ENCODE measurements around the gene CCZ1B. TPM values are rescaled to one million over a fixed set of nuclear protein-coding genes. Genes with fewer than 3 reads are reported as not detected.
"Not testable (repeated sequence)": the region's sequence is repeated elsewhere in the genome, so short reads cannot be mapped to it uniquely, and the experiment has no call there.

CCZ1B gene
- total and polyA plus RNA-seq, 2 experiments from 2014 or later = 19.8 to 36.5 TPM

GRCh38 chr7:6797218-6797617, 28.9 kb downstream of the CCZ1B start:
- not testable (repeated sequence) for H3K4me3 ChIP-seq; H3K36me3 ChIP-seq; DNase-seq (ENCODE audit: low read depth in 1 of 2, low spot score in 1 of 2); H3K9me3 ChIP-seq (ENCODE audit: low read depth); H3K27ac ChIP-seq; H3K4me1 ChIP-seq (ENCODE audit: low read depth); H3K27me3 ChIP-seq

GRCh38 chr7:6794276-6794675, 31.8 kb downstream of the CCZ1B start:
- not testable (repeated sequence) for DNase-seq (ENCODE audit: low read depth in 1 of 2, low spot score in 1 of 2); H3K27ac ChIP-seq; H3K9me3 ChIP-seq (ENCODE audit: low read depth); H3K27me3 ChIP-seq; H3K36me3 ChIP-seq; H3K4me3 ChIP-seq; H3K4me1 ChIP-seq (ENCODE audit: low read depth)

- not testable (repeated sequence) for H3K27me3 ChIP-seq; H3K4me3 ChIP-seq; H3K9me3 ChIP-seq (ENCODE audit: low read depth); H3K27ac ChIP-seq; H3K36me3 ChIP-seq; H3K4me1 ChIP-seq (ENCODE audit: low read depth)
- peak; percentile 5 to 34 for DNase-seq (ENCODE audit: low read depth in 1 of 2, low spot score in 1 of 2)
These were observed 33.8 kb downstream of the CCZ1B start for GRCh38 chr7:6792113-6792872.

- H3K27me3 ChIP-seq; H3K4me3 ChIP-seq; H3K9me3 ChIP-seq (ENCODE audit: low read depth); H3K27ac ChIP-seq; DNase-seq (ENCODE audit: low read depth in 1 of 2, low spot score in 1 of 2); H3K4me1 ChIP-seq (ENCODE audit: low read depth); H3K36me3 ChIP-seq: not testable (repeated sequence)
These were observed 36.7 kb downstream of the CCZ1B start for GRCh38 chr7:6789353-6789752.

- DNase-seq (ENCODE audit: low read depth in 1 of 2, low spot score in 1 of 2); H3K9me3 ChIP-seq (ENCODE audit: low read depth); H3K27ac ChIP-seq; H3K27me3 ChIP-seq; H3K36me3 ChIP-seq; H3K4me1 ChIP-seq (ENCODE audit: low read depth); H3K4me3 ChIP-seq: not testable (repeated sequence)
These were observed 44.5 kb downstream of the CCZ1B start for GRCh38 chr7:6781581-6781980.

- H3K4me3 ChIP-seq; H3K36me3 ChIP-seq; H3K27ac ChIP-seq; H3K4me1 ChIP-seq (ENCODE audit: low read depth); H3K9me3 ChIP-seq (ENCODE audit: low read depth); H3K27me3 ChIP-seq; DNase-seq (ENCODE audit: low read depth in 1 of 2, low spot score in 1 of 2): not testable (repeated sequence)
These were observed 64.9 kb downstream of the CCZ1B start for GRCh38 chr7:6761186-6761585.

GRCh38 chr7:6753964-6754363, 72.1 kb downstream of the CCZ1B start, which contains the start of gene RSPH10B2:
RSPH10B2 (plus strand) TSS chr7:6754103; CDS start chr7:6757678, 3,575 bp downstream.
- H3K4me1 ChIP-seq (ENCODE audit: low read depth); H3K27ac ChIP-seq; H3K4me3 ChIP-seq; H3K36me3 ChIP-seq; H3K27me3 ChIP-seq; H3K9me3 ChIP-seq (ENCODE audit: low read depth): not testable (repeated sequence)
- DNase-seq (ENCODE audit: low read depth in 1 of 2, low spot score in 1 of 2) = peak in 1 of 2 donors; percentile 1

- H3K27ac ChIP-seq; H3K27me3 ChIP-seq; H3K36me3 ChIP-seq; H3K4me3 ChIP-seq; DNase-seq (ENCODE audit: low read depth in 1 of 2, low spot score in 1 of 2); H3K9me3 ChIP-seq (ENCODE audit: low read depth); H3K4me1 ChIP-seq (ENCODE audit: low read depth): not testable (repeated sequence)
These were observed 75.9 kb downstream of the CCZ1B start for GRCh38 chr7:6750173-6750572.

GRCh38 chr7:6749335-6749734, 76.7 kb downstream of the CCZ1B start:
- H3K27ac ChIP-seq; H3K9me3 ChIP-seq (ENCODE audit: low read depth); H3K36me3 ChIP-seq; DNase-seq (ENCODE audit: low read depth in 1 of 2, low spot score in 1 of 2); H3K27me3 ChIP-seq; H3K4me3 ChIP-seq; H3K4me1 ChIP-seq (ENCODE audit: low read depth): not testable (repeated sequence)

Other genes with a start within 250 kb of the CCZ1B start
- 51.7 and 81.3 TPM in 2 replicates for gene ZDHHC4, start 248.8 kb downstream of the CCZ1B start, total RNA-seq
- gene ZDHHC4, start 248.8 kb downstream of the CCZ1B start, polyA plus RNA-seq = 108 and 110 TPM in 2 replicates
- gene INTS15, start 236.3 kb downstream of the CCZ1B start, total RNA-seq = 28.5 and 37.8 TPM in 2 replicates
- gene INTS15, start 236.3 kb downstream of the CCZ1B start, polyA plus RNA-seq = 25.9 and 27.0 TPM in 2 replicates
- 31.3 and 32.2 TPM in 2 replicates for gene ZNF853, start 210.7 kb downstream of the CCZ1B start, total RNA-seq
- gene ZNF853, start 210.7 kb downstream of the CCZ1B start, polyA plus RNA-seq = 16.8 and 20.8 TPM in 2 replicates
- 21.3 and 40.6 TPM in 2 replicates for gene ZNF316, start 189.0 kb downstream of the CCZ1B start, total RNA-seq
- gene ZNF316, start 189.0 kb downstream of the CCZ1B start, polyA plus RNA-seq = 24.9 and 26.6 TPM in 2 replicates
- gene ZNF12, start 119.3 kb downstream of the CCZ1B start, total RNA-seq = 24.1 and 31.6 TPM in 2 replicates
- gene ZNF12, start 119.3 kb downstream of the CCZ1B start, polyA plus RNA-seq = 16.8 and 31.5 TPM in 2 replicates
- gene RSPH10B2, start 72.2 kb downstream of the CCZ1B start, total RNA-seq = 0.25 and 0.69 TPM in 2 replicates
- gene RSPH10B2, start 72.2 kb downstream of the CCZ1B start, polyA plus RNA-seq = not detected in 2 replicates

All from cardiac muscle cell (in vitro differentiated cells and primary cell).